HepG2 (cell line): Measurements from ENCODE around the gene RHBG. TPM values are rescaled to one million over a fixed set of nuclear protein-coding genes. Genes with fewer than 3 reads are reported as not detected.

ENCODE experiments used
- ATAC-seq: fragments of 200-7000 bp; cut with Tn5 transposase; 3 replicates; pipeline ENCODE4 v1.9.1; 2020; ENCODE audit warnings: mild to moderate bottlenecking, moderate library complexity
- BruUV-seq: library from RNA; stranded (reverse); fragments of 400-500 nt; replicated peaks from 2 replicates; lab custom pipeline; 2021; lab: Mats Ljungman, UMichigan
- CTCF ChIA-PET: fragments of 300-600 bp; formaldehyde crosslinking; extraction: SDS; loops from one replicate; lab custom pipeline; 2021; ENCODE audit warnings: low total read pairs, inconsistent platforms, low intra/inter-chr PET ratio; lab: Yijun Ruan, JAX
- POLR2A ChIA-PET: fragments of 350-600 bp; sonication (Branson Sonifier 250); formaldehyde crosslinking; loops from one replicate; lab custom pipeline; 2020; ENCODE audit warnings: antibody characterized with exemption, inconsistent platforms; lab: Yijun Ruan, JAX
- DNase-seq: peaks from one replicate; pipeline ENCODE4 v3.0.0-alpha.2; 2015; ENCODE audit warnings: low spot score
- FAIRE-seq: peaks from 3 replicates; lab custom pipeline; 2011; peaks lifted over from hg19 to GRCh38; lab: Jason Lieb, UNC
- H2AFZ ChIP-seq: one replicate; pipeline ENCODE4 v1.6.1; 2011; ENCODE audit warnings: low read length, inconsistent platforms
- H3K27ac ChIP-seq: fragments of 300-600 bp; 3 replicates; pipeline ENCODE4 v1.8.0; 2011; ENCODE audit warnings: mixed run types, mild to moderate bottlenecking, mixed read lengths, low read length, inconsistent platforms; ENCODE audit not compliant: insufficient read depth; ENCODE audit errors: extremely low read length
- H3K27me3 ChIP-seq, 2 experiments: fragments of 200-600 bp in 1 of 2; 2 replicates in 1 of 2; 3 replicates in 1 of 2; pipeline versions ENCODE4 v1.6.0 to v1.8.0; 2011; ENCODE audit warnings: low read length in 2 of 2, mild to moderate bottlenecking in 2 of 2, moderate library complexity in 2 of 2, inconsistent platforms in 1 of 2; ENCODE audit not compliant: insufficient read depth in 2 of 2, control insufficient read depth in 1 of 2
- H3K36me3 ChIP-seq, 2 experiments: fragments of 200-600 bp in 1 of 2; replicated peaks in 1 of 2; 2 replicates in 1 of 2; 3 replicates in 1 of 2; pipeline versions ENCODE4 v1.5.1 to v1.8.0; 2011; ENCODE audit warnings: low read length in 2 of 2, inconsistent platforms in 1 of 2; ENCODE audit not compliant: insufficient read depth in 2 of 2, control insufficient read depth in 1 of 2
- H3K4me1 ChIP-seq: 2 replicates; pipeline ENCODE4 v1.5.1; 2012; ENCODE audit warnings: low read length, inconsistent platforms; ENCODE audit not compliant: insufficient read depth
- H3K4me2 ChIP-seq: 2 replicates; pipeline ENCODE4 v1.6.0; 2011; ENCODE audit warnings: low read depth, low read length, inconsistent platforms
- H3K4me3 ChIP-seq, 3 experiments: fragments of 200-600 bp in 1 of 3; sonication (generic), shearing (Covaris generic) in 1 of 3; replicated peaks in 1 of 3; 2 replicates each; pipeline ENCODE4 v1.5.1; 2011 to 2016; ENCODE audit warnings: low read length in 3 of 3, inconsistent platforms in 2 of 3, low read depth in 2 of 3, mild to moderate bottlenecking in 2 of 3, control low read depth in 1 of 3, mixed read lengths in 1 of 3; ENCODE audit not compliant: insufficient read depth in 1 of 3
- H3K79me2 ChIP-seq: one replicate; pipeline ENCODE4 v1.6.1; 2011; ENCODE audit warnings: low read length, inconsistent platforms; ENCODE audit not compliant: insufficient read depth
- H3K9ac ChIP-seq: 2 replicates; pipeline ENCODE4 v1.6.0; 2011; ENCODE audit warnings: mild to moderate bottlenecking, low read depth, low read length, inconsistent platforms; ENCODE audit not compliant: insufficient read depth
- H3K9me3 ChIP-seq: 2 replicates; pipeline ENCODE4 v1.5.1; 2012; ENCODE audit warnings: mild to moderate bottlenecking, low read length
- H4K20me1 ChIP-seq: 2 replicates; pipeline ENCODE4 v1.6.0; 2011; ENCODE audit warnings: inconsistent platforms, mild to moderate bottlenecking, low read length, moderate library complexity; ENCODE audit not compliant: insufficient read depth
- ASH2L ChIP-seq: fragments of 300-600, 200-600 bp; sonication (generic); IDR thresholded peaks from 2 replicates; pipeline ENCODE4 v1.7.0; 2017; ENCODE audit warnings: low read depth, mild to moderate bottlenecking, moderate library complexity, mixed read lengths, low read length; ENCODE audit not compliant: insufficient read length
- DNMT3B ChIP-seq: conservative IDR thresholded peaks from 2 replicates; pipeline ENCODE4 v1.6.1; 2016; ENCODE audit warnings: missing biosample characterization, control low read depth
- FOSL2 ChIP-seq: sonication (generic); formaldehyde crosslinking; IDR thresholded peaks from 2 replicates; pipeline ENCODE4 v1.4.0; 2020; ENCODE audit warnings: missing genetic modification reagents
- NCOR1 ChIP-seq: fragments of 200-600 bp; sonication (generic); IDR thresholded peaks from 2 replicates; pipeline ENCODE4 v1.7.0; 2017; ENCODE audit warnings: antibody characterized with exemption, low read length, borderline replicate concordance
- NR2F6 ChIP-seq, 2 experiments: IDR thresholded peaks; 2 replicates each; pipeline ENCODE4 v1.6.1; 2016; ENCODE audit warnings: antibody characterized with exemption in 1 of 2, mild to moderate bottlenecking in 1 of 2
- PHF21A ChIP-seq: sonication (generic); formaldehyde crosslinking; IDR thresholded peaks from 2 replicates; pipeline ENCODE4 v1.5.0; 2020; ENCODE audit warnings: mild to moderate bottlenecking, missing genetic modification reagents
- POLR2A ChIP-seq, 2 experiments: IDR thresholded peaks; 2 replicates each; pipeline ENCODE4 v1.6.1; 2011; ENCODE audit warnings: low read depth in 2 of 2, low read length in 2 of 2, mild to moderate bottlenecking in 1 of 2, moderate library complexity in 1 of 2; ENCODE audit not compliant: insufficient read depth in 1 of 2
- SALL2 ChIP-seq: sonication (generic); formaldehyde crosslinking; IDR thresholded peaks from 2 replicates; pipeline ENCODE4 v1.8.1; 2023; ENCODE audit warnings: mild to moderate bottlenecking, missing genetic modification reagents, inconsistent platforms
- ZIK1 ChIP-seq: sonication (generic); formaldehyde crosslinking; IDR thresholded peaks from 2 replicates; pipeline ENCODE4 v1.5.0; 2020; ENCODE audit warnings: mild to moderate bottlenecking, low read depth, missing genetic modification reagents, borderline replicate concordance
- ZNF121 ChIP-seq: sonication (generic); formaldehyde crosslinking; IDR thresholded peaks from 2 replicates; pipeline ENCODE4 v1.5.0; 2020; ENCODE audit warnings: mild to moderate bottlenecking, missing genetic modification reagents
- ZNF207 ChIP-seq: fragments of 450-650 bp; IDR thresholded peaks from 2 replicates; pipeline ENCODE4 v1.6.1; 2016; ENCODE audit warnings: antibody characterized with exemption, borderline replicate concordance
- ZNF256 ChIP-seq: sonication (generic); formaldehyde crosslinking; conservative IDR thresholded peaks from 2 replicates; pipeline ENCODE4 v1.4.0; 2020; ENCODE audit warnings: missing genetic modification reagents
- ZNF652 ChIP-seq: IDR thresholded peaks from 2 replicates; pipeline ENCODE4 v1.6.1; 2016; ENCODE audit warnings: low read depth, borderline replicate concordance
- ZNF83 ChIP-seq: sonication (generic); formaldehyde crosslinking; IDR thresholded peaks from 2 replicates; pipeline ENCODE4 v1.4.0; 2020; ENCODE audit warnings: missing genetic modification reagents, mild to moderate bottlenecking, borderline replicate concordance
- WGBS: methylation state at CpG from one replicate; pipeline ENCODE4 v1.1.6; 2017; ENCODE audit warnings: low lambda C conversion rate; 5-methylcytosine and 5-hydroxymethylcytosine counted together
- in situ Hi-C: cut with HindIII; loops from 2 replicates; pipeline ENCODE4 v1.10.0; 2017; ENCODE audit warnings: low pct_unique_long_range_greater_than_20kb; ENCODE audit not compliant: extremely low pct_ligation_motif_present
- intact Hi-C: fragments of 100-400 bp; cut with micrococcal nuclease; formaldehyde crosslinking; loops from one replicate; pipeline ENCODE4 v1.10.0; 2022; ENCODE audit not compliant: unreplicated experiment
- polyA plus RNA-seq, 8 experiments: library from polyadenylated mRNA; depleted of rRNA in 3 of 8; stranded (reverse) in 7 of 8; unstranded in 1 of 8; fragments of >200 nt; fragmentation: Illumina TruSeq in 4 of 8; extraction: Trizol in 4 of 8; gene quantifications; 2 replicates each; pipeline versions ENCODE4 v1.2.1 to v1.2.3, GENCODE V29; 2011 to 2016; ENCODE audit warnings: low read depth in 4 of 8, missing spikeins in 1 of 8, mixed read lengths in 1 of 8; ENCODE audit not compliant: insufficient read depth in 1 of 8
- total RNA-seq, 5 experiments: library from RNA; depleted of rRNA; stranded (reverse); fragments of >200 nt; fragmentation: Illumina TruSeq; extraction: Trizol; gene quantifications; 2 replicates each; pipeline ENCODE4 v1.2.3, GENCODE V29; 2016; ENCODE audit warnings: low read depth in 1 of 5
- TF ChIP-seq, protein P1 (sequence below): sonication (generic); formaldehyde crosslinking; IDR thresholded peaks from 2 replicates; pipeline ENCODE4 v1.5.1; 2020; ENCODE audit warnings: mild to moderate bottlenecking, moderate library complexity, missing genetic modification reagents
- TF ChIP-seq, protein P2 (sequence below), 2 experiments: sonication (generic) in 1 of 2; formaldehyde crosslinking in 1 of 2; IDR thresholded peaks; 2 replicates each; pipeline versions ENCODE4 v1.4.0 to v1.6.1; 2016 to 2020; ENCODE audit warnings: borderline replicate concordance in 1 of 2, low read depth in 1 of 2, mild to moderate bottlenecking in 1 of 2, missing genetic modification reagents in 1 of 2
- TF ChIP-seq, protein P3 (sequence below): sonication (generic); formaldehyde crosslinking; IDR thresholded peaks from 2 replicates; pipeline ENCODE4 v1.5.0; 2020; ENCODE audit warnings: mild to moderate bottlenecking, missing genetic modification reagents

RHBG gene
- total and polyA plus RNA-seq, 2 of the 13 experiments (the other 11 are each of a cell fraction or from before 2014, with no cell fraction given), result 61.8 to 73.5 TPM

DNA sequence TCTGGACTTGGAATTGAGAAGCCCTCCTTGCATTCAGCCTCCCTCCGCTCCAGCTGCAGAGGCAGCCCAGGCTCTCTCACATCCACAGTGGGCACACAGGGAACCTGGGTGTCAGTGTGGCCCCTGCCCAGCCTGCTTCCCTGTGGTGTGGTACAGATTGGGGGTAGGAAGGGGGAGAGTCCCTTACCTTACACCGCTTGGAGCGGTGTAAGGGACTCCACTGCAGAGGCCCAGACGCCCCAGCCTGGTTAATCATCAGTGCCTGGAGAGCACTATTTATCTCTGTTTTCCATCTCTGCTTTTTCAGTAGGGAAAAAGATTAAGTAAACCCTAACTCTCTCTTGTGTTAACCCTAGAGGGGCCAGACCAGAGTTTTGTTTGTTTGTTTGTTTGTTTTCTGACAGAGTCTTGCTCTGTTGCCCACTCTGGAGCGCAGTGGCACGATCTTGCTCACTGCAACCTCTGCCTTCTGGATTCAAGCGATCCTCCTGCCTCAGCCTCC, 803 bp upstream of the RHBG start:
- intact Hi-C loops (no loop called here), in situ Hi-C loops (no loop called here)
- peaks cover 32% of the 10 kb centered on the region for H3K79me2 ChIP-seq
- ATAC-seq, result peak; percentile 67
- peak; percentile 67 for DNase-seq
- no peaks in the 10 kb centered on the region; a peak in 1 of 5 replicates for H3K36me3 ChIP-seq
- H4K20me1 ChIP-seq, result no peaks in the 10 kb centered on the region
- no peaks in the 10 kb centered on the region for H3K9me3 ChIP-seq
- H3K4me1 ChIP-seq, result peaks cover 79% of the 10 kb centered on the region
- H3K27ac ChIP-seq, result peak overlapping the region; percentile 98
- FAIRE-seq, result peak; percentile 34
- H3K4me3 ChIP-seq, result peak overlapping the region; percentile 70 to 91 (median 90)
- no TSS peak for BruUV-seq
- H3K9ac ChIP-seq, result peak overlapping the region; percentile 90
- ChIA-PET POLR2A (interaction anchor here (1.0 to 8.5 kb wide), 3 partner anchors 13 to 85 kb away, joined by 3 to 189 read pairs (median 8); partner anchors contain the start of genes CCT3, SMG5 and TSACC), CTCF (no interaction called here)
- under 1% methylated on average over 6 of the region's 7 CpGs for WGBS
- no peaks in the 10 kb centered on the region; a peak in 1 of 5 replicates for H3K27me3 ChIP-seq
- H3K4me2 ChIP-seq, result peak overlapping the region; percentile 98
- no peak overlapping the region for H2AFZ ChIP-seq
- TF ChIP-seq ZNF83 (no peak), ZNF207 (no peak), ASH2L (peak; percentile 15), FOSL2 (CRISPR knock-in tag) (peak; percentile 34), ZIK1 (0 out of 2 replicates have a peak, but pooled peaks have one; percentile 28), ZNF256 (CRISPR knock-in tag) (0 out of 2 replicates have a peak, but pooled peaks have one; percentile 50), ZNF652 (CRISPR knock-in tag) (peak; percentile 98), PHF21A (CRISPR knock-in tag) (peak; percentile 22), SALL2 (CRISPR knock-in tag) (no peak), POLR2A (IDR thresholded peaks at IDR 0.05; ENCODE audit: insufficient read depth in 1 of 2, low read depth in 2 of 2, low read length in 2 of 2) (peak; percentile 60 to 80; a peak in 2 of 4 replicates), NCOR1 (peak; percentile 64; the same call in 1 of the 2 replicates), DNMT3B (CRISPR knock-in tag) (no peak), ZNF121 (CRISPR knock-in tag) (peak; percentile 76), NR2F6 (IDR thresholded peaks at IDR 0.05) (0 out of 2 replicates have a peak, but pooled peaks have one; percentile 13), NR2F6 (CRISPR knock-in tag; IDR thresholded peaks at IDR 0.05) (peak; percentile 31)
- TF ChIP-seq, protein P1, sequence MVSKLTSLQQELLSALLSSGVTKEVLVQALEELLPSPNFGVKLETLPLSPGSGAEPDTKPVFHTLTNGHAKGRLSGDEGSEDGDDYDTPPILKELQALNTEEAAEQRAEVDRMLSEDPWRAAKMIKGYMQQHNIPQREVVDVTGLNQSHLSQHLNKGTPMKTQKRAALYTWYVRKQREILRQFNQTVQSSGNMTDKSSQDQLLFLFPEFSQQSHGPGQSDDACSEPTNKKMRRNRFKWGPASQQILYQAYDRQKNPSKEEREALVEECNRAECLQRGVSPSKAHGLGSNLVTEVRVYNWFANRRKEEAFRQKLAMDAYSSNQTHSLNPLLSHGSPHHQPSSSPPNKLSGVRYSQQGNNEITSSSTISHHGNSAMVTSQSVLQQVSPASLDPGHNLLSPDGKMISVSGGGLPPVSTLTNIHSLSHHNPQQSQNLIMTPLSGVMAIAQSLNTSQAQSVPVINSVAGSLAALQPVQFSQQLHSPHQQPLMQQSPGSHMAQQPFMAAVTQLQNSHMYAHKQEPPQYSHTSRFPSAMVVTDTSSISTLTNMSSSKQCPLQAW (CRISPR knock-in tag), result peak; percentile 21; the same call in 1 of the 2 replicates
- TF ChIP-seq, protein P2, sequence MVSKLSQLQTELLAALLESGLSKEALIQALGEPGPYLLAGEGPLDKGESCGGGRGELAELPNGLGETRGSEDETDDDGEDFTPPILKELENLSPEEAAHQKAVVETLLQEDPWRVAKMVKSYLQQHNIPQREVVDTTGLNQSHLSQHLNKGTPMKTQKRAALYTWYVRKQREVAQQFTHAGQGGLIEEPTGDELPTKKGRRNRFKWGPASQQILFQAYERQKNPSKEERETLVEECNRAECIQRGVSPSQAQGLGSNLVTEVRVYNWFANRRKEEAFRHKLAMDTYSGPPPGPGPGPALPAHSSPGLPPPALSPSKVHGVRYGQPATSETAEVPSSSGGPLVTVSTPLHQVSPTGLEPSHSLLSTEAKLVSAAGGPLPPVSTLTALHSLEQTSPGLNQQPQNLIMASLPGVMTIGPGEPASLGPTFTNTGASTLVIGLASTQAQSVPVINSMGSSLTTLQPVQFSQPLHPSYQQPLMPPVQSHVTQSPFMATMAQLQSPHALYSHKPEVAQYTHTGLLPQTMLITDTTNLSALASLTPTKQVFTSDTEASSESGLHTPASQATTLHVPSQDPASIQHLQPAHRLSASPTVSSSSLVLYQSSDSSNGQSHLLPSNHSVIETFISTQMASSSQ (IDR thresholded peaks at IDR 0.05; ENCODE audit: low read depth), result peak; percentile 63; the same call in 1 of the 2 replicates
- TF ChIP-seq, protein P2 (CRISPR knock-in tag; IDR thresholded peaks at IDR 0.05; ENCODE audit: borderline replicate concordance), result peak; percentile 77; the same call in 1 of the 2 replicates
- TF ChIP-seq, protein P3, sequence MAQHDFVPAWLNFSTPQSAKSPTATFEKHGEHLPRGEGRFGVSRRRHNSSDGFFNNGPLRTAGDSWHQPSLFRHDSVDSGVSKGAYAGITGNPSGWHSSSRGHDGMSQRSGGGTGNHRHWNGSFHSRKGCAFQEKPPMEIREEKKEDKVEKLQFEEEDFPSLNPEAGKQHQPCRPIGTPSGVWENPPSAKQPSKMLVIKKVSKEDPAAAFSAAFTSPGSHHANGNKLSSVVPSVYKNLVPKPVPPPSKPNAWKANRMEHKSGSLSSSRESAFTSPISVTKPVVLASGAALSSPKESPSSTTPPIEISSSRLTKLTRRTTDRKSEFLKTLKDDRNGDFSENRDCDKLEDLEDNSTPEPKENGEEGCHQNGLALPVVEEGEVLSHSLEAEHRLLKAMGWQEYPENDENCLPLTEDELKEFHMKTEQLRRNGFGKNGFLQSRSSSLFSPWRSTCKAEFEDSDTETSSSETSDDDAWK (CRISPR knock-in tag), result no peak
